Endodermal cell (in vitro differentiated cells): ENCODE data around the gene SLC13A5. TPM values are rescaled to one million over a fixed set of nuclear protein-coding genes. Genes with fewer than 3 reads are reported as not detected.

Experiments
- DNase-seq: peaks from one replicate; pipeline ENCODE4 v3.0.0-alpha.2; 2017
- H3K27ac ChIP-seq: 2 replicates; pipeline ENCODE4 v1.5.1; 2013; ENCODE audit warnings: mild to moderate bottlenecking, low read depth, low read length, moderate library complexity
- H3K27me3 ChIP-seq: 2 replicates; pipeline ENCODE4 v1.6.1; 2013; ENCODE audit warnings: mild to moderate bottlenecking, low read length, moderate library complexity; ENCODE audit not compliant: insufficient read depth, control insufficient read depth, poor library complexity, severe bottlenecking
- H3K36me3 ChIP-seq: 2 replicates; pipeline ENCODE4 v1.7.0; 2013; ENCODE audit warnings: mild to moderate bottlenecking, low read length, moderate library complexity; ENCODE audit not compliant: control insufficient read depth, insufficient read depth
- H3K4me1 ChIP-seq: one replicate; pipeline ENCODE4 v1.7.0; 2013; ENCODE audit warnings: low read length; ENCODE audit not compliant: control insufficient read depth, insufficient read depth
- H3K4me3 ChIP-seq: 2 replicates; pipeline ENCODE4 v1.5.1; 2013; ENCODE audit warnings: mild to moderate bottlenecking, low read length, moderate library complexity
- H3K9ac ChIP-seq: 2 replicates; pipeline ENCODE4 v1.6.1; 2013; ENCODE audit warnings: mild to moderate bottlenecking, low read length, moderate library complexity; ENCODE audit not compliant: poor library complexity, severe bottlenecking; ENCODE audit errors: extremely low read depth
- H3K9me3 ChIP-seq: 2 replicates; pipeline ENCODE4 v1.6.1; 2013; ENCODE audit warnings: mild to moderate bottlenecking, low read length, moderate library complexity; ENCODE audit not compliant: control insufficient read depth
- H3K27ac Mint-ChIP-seq: 2 replicates; pipeline ENCODE4 v1.8.0; 2020; ENCODE audit warnings: mixed read lengths
- H3K27me3 Mint-ChIP-seq: 2 replicates; pipeline ENCODE4 v1.8.0; 2021; ENCODE audit warnings: mild to moderate bottlenecking, mixed read lengths; ENCODE audit not compliant: insufficient read depth
- H3K36me3 Mint-ChIP-seq: 2 replicates; pipeline ENCODE4 v1.8.0; 2020; ENCODE audit warnings: low read depth, mixed read lengths
- H3K4me1 Mint-ChIP-seq: 2 replicates; pipeline ENCODE4 v1.8.0; 2020; ENCODE audit warnings: mixed read lengths
- H3K4me3 Mint-ChIP-seq: 2 replicates; pipeline ENCODE4 v1.8.0; 2020; ENCODE audit warnings: mild to moderate bottlenecking, moderate library complexity, mixed read lengths
- H3K9me3 Mint-ChIP-seq: 2 replicates; pipeline ENCODE4 v1.8.0; 2020; ENCODE audit warnings: mild to moderate bottlenecking, mixed read lengths
- CTCF ChIP-seq: fragments of 200-600 bp; sonication (generic); conservative IDR thresholded peaks from 2 replicates; pipeline ENCODE4 v1.5.0; 2021; ENCODE audit warnings: antibody characterized with exemption, mild to moderate bottlenecking
- WGBS, 2 experiments: methylation state at CpG; one replicate each; pipeline versions ENCODE4 v1.1.5 to v1.1.7; 2013; ENCODE audit warnings: missing lambda C conversion rate in 2 of 2, mixed read lengths in 1 of 2; ENCODE audit not compliant: insufficient coverage in 1 of 2, insufficient read length in 1 of 2; 5-methylcytosine and 5-hydroxymethylcytosine counted together
- total RNA-seq, 2 donors: library from RNA; stranded (reverse); fragmentation: NEBNext Ultra II Directional in 1 of 2; extraction: Animal tissue kit (Norgen Biotek cat#: 25700) in 1 of 2; gene quantifications; 2 replicates in 1 of 2; 3 replicates in 1 of 2; pipeline ENCODE4 v1.2.1, GENCODE V29; 2021

The SLC13A5 gene
- total RNA-seq, 2 donors from 2014 or later = 3.9 to 8.4 TPM

- H3K9me3 ChIP-seq = no peaks in the 10 kb centered on the region
- H3K36me3 Mint-ChIP-seq = no peaks in the 10 kb centered on the region
Observed at GRCh38 chr17:6681176-6681575, 32.0 kb downstream of the SLC13A5 start.

GRCh38 chr17:6679241-6679640 is 33.9 kb downstream of the SLC13A5 start:
- no peak for DNase-seq
- 86% methylated on average over 6 of the region's 6 CpGs; no CpG with 5 or more reads in 1 of the 2 experiments for WGBS, 2 experiments
- Mint-ChIP-seq H3K36me3 (no peaks in the 10 kb centered on the region), H3K27me3 (peaks cover 3% of the 10 kb centered on the region), H3K4me3 (no peak overlapping the region), H3K4me1 (peaks cover 20% of the 10 kb centered on the region), H3K27ac (no peak overlapping the region), H3K9me3 (no peaks in the 10 kb centered on the region)
- H3K27ac ChIP-seq = no peak overlapping the region
- no peak overlapping the region for H3K9ac ChIP-seq
- no peaks in the 10 kb centered on the region for H3K9me3 ChIP-seq
- H3K4me3 ChIP-seq = no peak overlapping the region
- no peaks in the 10 kb centered on the region for H3K36me3 ChIP-seq
- H3K27me3 ChIP-seq = no peaks in the 10 kb centered on the region
- no peak for TF ChIP-seq CTCF
- H3K4me1 ChIP-seq = peaks cover 3% of the 10 kb centered on the region

More at GRCh38 chr17:6681176-6681575, 32.0 kb downstream of the SLC13A5 start:
- no peaks in the 10 kb centered on the region for H3K9me3 Mint-ChIP-seq
- DNase-seq = no peak
- 84 to 93% methylated on average over 2 to 4 of the region's 4 CpGs for WGBS, 2 experiments
- H3K4me3 Mint-ChIP-seq = no peak overlapping the region
- peaks cover 31% of the 10 kb centered on the region for H3K4me1 Mint-ChIP-seq
- Histone ChIP-seq H3K36me3 (no peaks in the 10 kb centered on the region), H3K4me1 (peaks cover 9% of the 10 kb centered on the region), H3K27me3 (no peaks in the 10 kb centered on the region), H3K4me3 (no peak overlapping the region), H3K27ac (no peak overlapping the region), H3K9ac (no peak overlapping the region)
- no peak overlapping the region for H3K27ac Mint-ChIP-seq
- no peak for TF ChIP-seq CTCF
- H3K27me3 Mint-ChIP-seq = peaks cover 3% of the 10 kb centered on the region

- peaks cover 11% of the 10 kb centered on the region for H3K4me1 Mint-ChIP-seq
- Histone ChIP-seq H3K9me3 (no peaks in the 10 kb centered on the region), H3K4me1 (no peaks in the 10 kb centered on the region), H3K9ac (no peak overlapping the region), H3K36me3 (no peaks in the 10 kb centered on the region), H3K4me3 (no peak overlapping the region), H3K27me3 (no peaks in the 10 kb centered on the region), H3K27ac (no peak overlapping the region)
- no peak for TF ChIP-seq CTCF
- H3K36me3 Mint-ChIP-seq = no peaks in the 10 kb centered on the region
- DNase-seq = no peak
- H3K9me3 Mint-ChIP-seq = no peaks in the 10 kb centered on the region
- peaks cover 3% of the 10 kb centered on the region for H3K27me3 Mint-ChIP-seq
- H3K27ac Mint-ChIP-seq = no peak overlapping the region
- no peak overlapping the region for H3K4me3 Mint-ChIP-seq
- WGBS, 2 experiments = 89 to 91% methylated on average over 3 to 7 of the region's 7 CpGs
Observed at GRCh38 chr17:6677946-6678345, 35.2 kb downstream of the SLC13A5 start.
